A549 (cell line): ENCODE results near the gene PPP1R18. TPM values are rescaled to one million over a fixed set of nuclear protein-coding genes. Genes with fewer than 3 reads are reported as not detected.
A peak's percentile ranks its signal among the peaks of the same experiment; 100 is the strongest.

Experiments used
- ATAC-seq, 2 experiments: fragments of 200-7000 bp in 1 of 2; fragments of >200 bp in 1 of 2; cut with Nextera tagmentation in 1 of 2; cut with Tn5 transposase in 1 of 2; 3 replicates each; pipeline versions ENCODE4 v1.8.0 to v1.9.1; 2018 to 2020; ENCODE audit warnings: mild to moderate bottlenecking in 1 of 2, moderate library complexity in 1 of 2
- CTCF ChIA-PET: fragments of 300-600 bp; sonication (Branson Sonifier 250); formaldehyde crosslinking; extraction: SDS; loops from one replicate; lab custom pipeline; 2021; ENCODE audit warnings: antibody characterized with exemption, inconsistent platforms; lab: Yijun Ruan, JAX
- POLR2A ChIA-PET: fragments of 350-600 bp; formaldehyde crosslinking; extraction: SDS; loops from one replicate; lab custom pipeline; 2021; ENCODE audit warnings: antibody characterized with exemption, inconsistent platforms; lab: Yijun Ruan, JAX
- DNase-seq, 2 experiments: peaks; one replicate each; pipeline versions ENCODE4 v3.0.0 to v3.0.0-alpha.2; 2011 to 2016; ENCODE audit warnings: low read depth in 1 of 2, low spot score in 1 of 2
- FAIRE-seq: peaks from 2 replicates; lab custom pipeline; 2011; peaks lifted over from hg19 to GRCh38; lab: Jason Lieb, UNC
- H3K27ac ChIP-seq, 2 experiments: fragments of >200 bp; sonication (Bioruptor Twin); formaldehyde crosslinking; 3 replicates each; pipeline ENCODE4 v1.5.1; 2016 to 2017
- H3K4me1 ChIP-seq: fragments of >200 bp; sonication (Bioruptor Twin); formaldehyde crosslinking; 3 replicates; pipeline ENCODE4 v1.6.1; 2016
- H3K4me2 ChIP-seq: fragments of >200 bp; sonication (Bioruptor Twin); formaldehyde crosslinking; 3 replicates; pipeline ENCODE4 v1.6.1; 2016
- H3K4me3 ChIP-seq: fragments of >200 bp; sonication (Bioruptor Twin); formaldehyde crosslinking; 3 replicates; pipeline ENCODE4 v1.5.1; 2016
- H3K9me3 ChIP-seq: fragments of >200 bp; sonication (Bioruptor Twin); formaldehyde crosslinking; 3 replicates; pipeline ENCODE4 v1.6.1; 2016
- EHF ChIP-seq: fragments of 250-450 bp; sonication (Bioruptor Pico); IDR thresholded peaks from 2 replicates; pipeline ENCODE4 v1.5.0; 2020; ENCODE audit warnings: mild to moderate bottlenecking
- EP300 ChIP-seq, 2 experiments: fragments of >200 bp; sonication (Bioruptor Twin); formaldehyde crosslinking; IDR thresholded peaks; 2 replicates in 1 of 2; 3 replicates in 1 of 2; pipeline ENCODE4 v1.6.1; 2016 to 2017
- FOSL2 ChIP-seq, 2 experiments: fragments of 450-650 bp in 1 of 2; fragments of >200 bp in 1 of 2; sonication (Bioruptor Twin) in 1 of 2; formaldehyde crosslinking; IDR thresholded peaks; 2 replicates each; pipeline versions ENCODE4 v1.5.0 to v1.6.1; 2016 to 2020; ENCODE audit warnings: mild to moderate bottlenecking in 1 of 2, moderate library complexity in 1 of 2
- FOXS1 ChIP-seq: fragments of 250-450 bp; sonication (Bioruptor Pico); IDR thresholded peaks from 2 replicates; pipeline ENCODE4 v1.5.0; 2020; ENCODE audit warnings: mild to moderate bottlenecking, moderate library complexity
- HDAC2 ChIP-seq: fragments of 200-600 bp; sonication (generic); IDR thresholded peaks from 2 replicates; pipeline ENCODE4 v1.6.1; 2016
- HEYL ChIP-seq: fragments of 250-450 bp; sonication (Bioruptor Pico); IDR thresholded peaks from 2 replicates; pipeline ENCODE4 v1.8.0; 2021; ENCODE audit warnings: mild to moderate bottlenecking, moderate library complexity
- HOXA7 ChIP-seq: fragments of 250-450 bp; sonication (Bioruptor Pico); IDR thresholded peaks from 2 replicates; pipeline ENCODE4 v1.5.0; 2020; ENCODE audit warnings: mild to moderate bottlenecking, moderate library complexity
- JUN ChIP-seq, 2 experiments: fragments of >200 bp; sonication (Bioruptor Twin); formaldehyde crosslinking; IDR thresholded peaks; 2 replicates in 1 of 2; 3 replicates in 1 of 2; pipeline ENCODE4 v1.6.1; 2016 to 2017
- JUNB ChIP-seq: fragments of >200 bp; sonication (Bioruptor Twin); formaldehyde crosslinking; IDR thresholded peaks from 2 replicates; pipeline ENCODE4 v1.6.1; 2016
- MAFK ChIP-seq: fragments of 450-650 bp; IDR thresholded peaks from 2 replicates; pipeline ENCODE4 v1.6.1; 2014; ENCODE audit not compliant: partially characterized antibody
- NFE2L2 ChIP-seq: fragments of 150-350 bp; conservative IDR thresholded peaks from 2 replicates; pipeline ENCODE4 v1.6.1; 2014; ENCODE audit warnings: low read length
- NR3C1 ChIP-seq: fragments of >200 bp; sonication (Bioruptor Twin); formaldehyde crosslinking; IDR thresholded peaks from 3 replicates; pipeline ENCODE4 v1.6.1; 2017
- PHF8 ChIP-seq: fragments of 200-600 bp; sonication (generic); IDR thresholded peaks from 2 replicates; pipeline ENCODE4 v1.6.1; 2016; ENCODE audit warnings: low read depth, mild to moderate bottlenecking, antibody characterized with exemption, moderate library complexity, borderline replicate concordance
- RCOR1 ChIP-seq: fragments of 150-350 bp; IDR thresholded peaks from 2 replicates; pipeline ENCODE4 v1.6.1; 2014; ENCODE audit warnings: antibody characterized with exemption, low read length, low read depth
- RNF2 ChIP-seq: fragments of 200-600 bp; sonication (generic); IDR thresholded peaks from 2 replicates; pipeline ENCODE4 v1.6.1; 2016; ENCODE audit warnings: low read depth, mild to moderate bottlenecking, antibody characterized with exemption, moderate library complexity, borderline replicate concordance
- ZC3H11A ChIP-seq: fragments of 450-650 bp; IDR thresholded peaks from 2 replicates; pipeline ENCODE4 v1.6.1; 2014; ENCODE audit warnings: antibody characterized with exemption, mild to moderate bottlenecking
- ZFP36 ChIP-seq: fragments of 450-650 bp; IDR thresholded peaks from 2 replicates; pipeline ENCODE4 v1.6.1; 2014; ENCODE audit warnings: borderline replicate concordance; ENCODE audit not compliant: partially characterized antibody
- WGBS: methylation state at CpG from one replicate; pipeline ENCODE4 v1.1.6; 2017; ENCODE audit errors: missing lambda C conversion rate; 5-methylcytosine and 5-hydroxymethylcytosine counted together
- polyA plus RNA-seq, 4 experiments: library from polyadenylated mRNA; depleted of rRNA in 3 of 4; stranded (reverse); fragments of >200 nt; fragmentation: RNase III in 1 of 4; extraction: RNeasy Plus Mini Kit Qiagen cat#74134 plus additional on column Dnase treatment in 1 of 4; gene quantifications; 2 replicates in 3 of 4; 3 replicates in 1 of 4; pipeline ENCODE4 v1.2.3, GENCODE V29; 2011 to 2017
- TF ChIP-seq, protein P1 (sequence below): fragments of 150-350 bp; IDR thresholded peaks from 2 replicates; pipeline ENCODE4 v1.6.1; 2014; ENCODE audit warnings: low read depth, mild to moderate bottlenecking, low read length
- TF ChIP-seq, protein P2 (sequence below): IDR thresholded peaks from 2 replicates; pipeline ENCODE4 v1.6.1; 2012
- TF ChIP-seq, protein P3 (sequence below): fragments of 200-600 bp; sonication (generic); IDR thresholded peaks from 2 replicates; pipeline ENCODE4 v1.6.1; 2016; ENCODE audit warnings: antibody characterized with exemption, mild to moderate bottlenecking, moderate library complexity
- TF ChIP-seq, protein P4 (sequence below): fragments of >200 bp; sonication (Bioruptor Twin); formaldehyde crosslinking; IDR thresholded peaks from 2 replicates; pipeline ENCODE4 v1.6.1; 2016

The PPP1R18 gene
- polyA plus RNA-seq, 2 of the 4 experiments (the other 2 are of a cell fraction): 17.1 to 20.6 TPM

DNA sequence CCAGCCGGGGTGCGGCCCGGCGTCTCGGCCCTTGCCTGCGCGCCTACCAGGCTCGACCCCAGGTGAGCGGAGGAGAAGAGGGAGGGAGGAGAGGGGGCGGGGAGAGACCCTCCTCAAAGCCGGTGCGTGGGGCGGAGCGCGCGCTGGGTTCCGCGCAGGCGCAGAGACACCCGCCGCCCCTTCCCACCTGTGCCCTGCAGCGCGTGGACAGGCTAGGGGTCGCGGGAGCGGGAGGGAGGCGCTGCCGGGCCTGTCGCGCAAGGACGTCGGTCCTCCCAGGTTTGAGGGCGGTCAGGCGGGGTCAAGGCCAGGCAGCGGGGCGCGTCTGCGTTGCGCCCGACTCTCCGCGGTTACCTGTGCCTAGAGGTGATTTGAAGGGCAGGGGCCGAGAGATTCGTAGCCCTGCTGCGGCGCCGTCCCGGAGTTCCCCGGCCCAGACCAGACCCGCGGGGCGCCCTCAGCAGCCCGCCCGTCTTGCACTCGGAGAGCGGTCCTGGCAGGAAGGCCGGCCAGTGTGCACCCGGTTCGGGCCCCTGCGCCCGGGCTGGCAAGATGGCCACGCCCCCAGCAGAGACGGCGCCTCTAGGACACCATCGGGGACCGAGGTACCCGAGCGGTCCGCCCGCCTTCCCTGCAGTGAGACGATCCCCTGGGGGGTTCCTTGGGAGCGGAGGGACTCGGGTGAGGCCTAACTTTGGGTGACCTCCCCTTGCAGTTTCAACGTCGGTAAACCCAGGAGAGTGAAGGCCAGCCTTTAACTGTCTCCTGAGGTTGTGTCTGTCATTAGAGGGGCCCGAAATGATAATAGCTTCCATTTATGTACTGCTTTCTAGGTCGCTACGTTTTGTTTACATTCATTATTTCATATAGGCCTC lies 39.0 kb downstream of the PPP1R18 start (continued):
- TF ChIP-seq ZC3H11A (no peak), MAFK (no peak), EP300 (IDR thresholded peaks at IDR 0.05) (no peak), FOXS1 (CRISPR knock-in tag) (no peak), HEYL (CRISPR knock-in tag) (no peak), RNF2 (no peak), PHF8 (peak; percentile 59), EHF (CRISPR knock-in tag) (no peak), HDAC2 (no peak), FOSL2 (IDR thresholded peaks at IDR 0.05) (no peak), FOSL2 (CRISPR knock-in tag; IDR thresholded peaks at IDR 0.05) (no peak), ZFP36 (no peak), JUN (IDR thresholded peaks at IDR 0.05) (peak in 1 of 2 experiments; percentile 57; a peak in 1 of 5 replicates), HOXA7 (no peak), NFE2L2 (no peak)
- TF ChIP-seq, protein P1, sequence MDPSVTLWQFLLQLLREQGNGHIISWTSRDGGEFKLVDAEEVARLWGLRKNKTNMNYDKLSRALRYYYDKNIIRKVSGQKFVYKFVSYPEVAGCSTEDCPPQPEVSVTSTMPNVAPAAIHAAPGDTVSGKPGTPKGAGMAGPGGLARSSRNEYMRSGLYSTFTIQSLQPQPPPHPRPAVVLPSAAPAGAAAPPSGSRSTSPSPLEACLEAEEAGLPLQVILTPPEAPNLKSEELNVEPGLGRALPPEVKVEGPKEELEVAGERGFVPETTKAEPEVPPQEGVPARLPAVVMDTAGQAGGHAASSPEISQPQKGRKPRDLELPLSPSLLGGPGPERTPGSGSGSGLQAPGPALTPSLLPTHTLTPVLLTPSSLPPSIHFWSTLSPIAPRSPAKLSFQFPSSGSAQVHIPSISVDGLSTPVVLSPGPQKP: no peak
- TF ChIP-seq, protein P2, sequence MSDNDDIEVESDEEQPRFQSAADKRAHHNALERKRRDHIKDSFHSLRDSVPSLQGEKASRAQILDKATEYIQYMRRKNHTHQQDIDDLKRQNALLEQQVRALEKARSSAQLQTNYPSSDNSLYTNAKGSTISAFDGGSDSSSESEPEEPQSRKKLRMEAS: peak; percentile 55
- TF ChIP-seq, protein P3, sequence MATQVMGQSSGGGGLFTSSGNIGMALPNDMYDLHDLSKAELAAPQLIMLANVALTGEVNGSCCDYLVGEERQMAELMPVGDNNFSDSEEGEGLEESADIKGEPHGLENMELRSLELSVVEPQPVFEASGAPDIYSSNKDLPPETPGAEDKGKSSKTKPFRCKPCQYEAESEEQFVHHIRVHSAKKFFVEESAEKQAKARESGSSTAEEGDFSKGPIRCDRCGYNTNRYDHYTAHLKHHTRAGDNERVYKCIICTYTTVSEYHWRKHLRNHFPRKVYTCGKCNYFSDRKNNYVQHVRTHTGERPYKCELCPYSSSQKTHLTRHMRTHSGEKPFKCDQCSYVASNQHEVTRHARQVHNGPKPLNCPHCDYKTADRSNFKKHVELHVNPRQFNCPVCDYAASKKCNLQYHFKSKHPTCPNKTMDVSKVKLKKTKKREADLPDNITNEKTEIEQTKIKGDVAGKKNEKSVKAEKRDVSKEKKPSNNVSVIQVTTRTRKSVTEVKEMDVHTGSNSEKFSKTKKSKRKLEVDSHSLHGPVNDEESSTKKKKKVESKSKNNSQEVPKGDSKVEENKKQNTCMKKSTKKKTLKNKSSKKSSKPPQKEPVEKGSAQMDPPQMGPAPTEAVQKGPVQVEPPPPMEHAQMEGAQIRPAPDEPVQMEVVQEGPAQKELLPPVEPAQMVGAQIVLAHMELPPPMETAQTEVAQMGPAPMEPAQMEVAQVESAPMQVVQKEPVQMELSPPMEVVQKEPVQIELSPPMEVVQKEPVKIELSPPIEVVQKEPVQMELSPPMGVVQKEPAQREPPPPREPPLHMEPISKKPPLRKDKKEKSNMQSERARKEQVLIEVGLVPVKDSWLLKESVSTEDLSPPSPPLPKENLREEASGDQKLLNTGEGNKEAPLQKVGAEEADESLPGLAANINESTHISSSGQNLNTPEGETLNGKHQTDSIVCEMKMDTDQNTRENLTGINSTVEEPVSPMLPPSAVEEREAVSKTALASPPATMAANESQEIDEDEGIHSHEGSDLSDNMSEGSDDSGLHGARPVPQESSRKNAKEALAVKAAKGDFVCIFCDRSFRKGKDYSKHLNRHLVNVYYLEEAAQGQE: no peak

DNA sequence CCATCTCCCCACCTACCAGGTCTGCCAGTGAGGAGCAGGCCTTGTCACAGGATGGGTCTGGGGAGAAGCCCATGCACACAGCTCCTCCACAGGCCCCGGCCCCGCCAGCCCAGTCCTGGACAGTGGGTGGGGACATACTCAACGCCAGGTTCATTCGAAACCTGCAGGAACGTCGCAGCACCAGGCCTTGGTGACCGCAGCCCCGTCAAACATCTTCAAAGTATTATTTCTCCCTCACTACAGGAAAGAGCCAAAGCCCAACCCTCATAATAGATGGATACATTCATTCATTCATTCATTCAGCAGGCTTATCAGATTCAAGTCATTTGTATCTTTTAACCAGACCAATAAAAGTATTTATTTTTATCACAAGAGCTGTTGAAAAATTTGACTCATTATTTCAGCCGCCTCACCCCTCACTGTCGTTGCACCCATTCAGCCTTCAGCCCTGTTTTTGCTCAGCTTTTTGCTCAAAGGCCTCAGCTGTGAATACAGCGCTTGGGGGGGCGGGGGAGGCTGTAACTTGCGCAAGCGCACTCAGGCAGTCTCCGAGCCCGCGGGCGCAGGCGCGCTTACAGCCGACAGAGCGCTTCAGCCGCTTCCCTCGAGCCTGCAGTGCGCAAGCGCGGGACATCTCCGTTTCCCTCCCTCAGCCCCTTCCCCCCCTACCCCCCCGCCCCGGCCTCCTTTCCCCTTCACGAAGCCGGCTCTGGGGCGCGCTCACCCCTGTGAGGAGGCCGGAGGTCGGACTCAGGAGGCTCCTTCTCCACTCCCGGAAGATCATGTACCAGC lies 39.8 kb downstream of the PPP1R18 start, which contains the start of gene C6orf136:
Gene C6orf136, plus strand, starts transcription at position 684 of the 792 bp plus-strand sequence. Its CDS starts 99 bp downstream, at position 783.
- Histone ChIP-seq H3K4me2 (peak within 1 kb of the TSS; percentile 71), H3K9me3 (no peaks in the 10 kb centered on the region), H3K4me1 (peaks cover 9% of the 10 kb centered on the region), H3K27ac (peak within 1 kb of the TSS; percentile 88 to 97), H3K4me3 (peak within 1 kb of the TSS; percentile 72)
- 31% methylated on average over 18 of the region's 37 CpGs for WGBS
- ATAC-seq: peak; percentile 86 to 89
- POLR2A ChIA-PET: interaction anchor here (1.0 kb wide), 1 partner anchor 29 kb away, joined by 4 read pairs; the partner anchor contains the start of genes MRPS18B and PPP1R10
- DNase-seq: peak; percentile 85 to 93
- CTCF ChIA-PET: interaction anchor here (0.6 kb wide), 1 partner anchor 11 kb away, joined by 3 read pairs; no protein-coding TSS in a partner anchor
- TF ChIP-seq NR3C1 (no peak), RCOR1 (no peak), JUNB (no peak)
- TF ChIP-seq, protein P4, sequence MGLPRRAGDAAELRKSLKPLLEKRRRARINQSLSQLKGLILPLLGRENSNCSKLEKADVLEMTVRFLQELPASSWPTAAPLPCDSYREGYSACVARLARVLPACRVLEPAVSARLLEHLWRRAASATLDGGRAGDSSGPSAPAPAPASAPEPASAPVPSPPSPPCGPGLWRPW: no peak
- no peak for FAIRE-seq
